Adrenal gland (tissue), 12 donors: ENCODE results near the gene DNAJC3. TPM values are rescaled to one million over a fixed set of nuclear protein-coding genes. Genes with fewer than 3 reads are reported as not detected.
"Not testable (repeated sequence)": the region's sequence is repeated elsewhere in the genome, so short reads cannot be mapped to it uniquely, and the experiment has no call there.

Experiments
- DNase-seq, 7 donors: peaks; one replicate each; pipeline ENCODE4 v3.0.0-alpha.2; 2019 to 2020
- H3K27ac ChIP-seq, 5 donors: fragments of 200-600 bp; sonication (generic) in 4 of 5; 1 replicate in 3 of 5; 2 replicates in 2 of 5; pipeline versions ENCODE4 v1.5.1 to v1.8.0; 2016 to 2020; ENCODE audit warnings: mild to moderate bottlenecking in 1 of 5
- H3K27me3 ChIP-seq: fragments of 200-600 bp; 2 replicates; pipeline ENCODE4 v1.8.0; 2021
- H3K36me3 ChIP-seq, 2 donors: fragments of 200-600 bp; replicated peaks in 1 of 2; 1 replicate in 1 of 2; 2 replicates in 1 of 2; pipeline versions ENCODE4 v1.5.1 to v1.8.0; 2018 to 2022
- H3K4me1 ChIP-seq, 2 donors: fragments of 200-600 bp; replicated peaks in 1 of 2; 1 replicate in 1 of 2; 2 replicates in 1 of 2; pipeline versions ENCODE4 v1.5.1 to v1.8.0; 2018 to 2021
- H3K4me3 ChIP-seq, 4 donors: fragments of 200-600 bp; sonication (generic) in 3 of 4; one replicate each; pipeline ENCODE4 v1.5.1; 2016 to 2018
- H3K9me3 ChIP-seq, 3 donors: fragments of 200-600 bp; sonication (generic) in 1 of 3; replicated peaks in 1 of 3; 1 replicate in 2 of 3; 2 replicates in 1 of 3; pipeline versions ENCODE4 v1.5.1 to v1.8.0; 2016 to 2021
- CTCF ChIP-seq, 6 experiments: fragments of 450-650 bp in 4 of 6; fragments of 200-600 bp in 2 of 6; sonication (generic) in 1 of 6; IDR thresholded peaks; 1 replicate in 5 of 6; 2 replicates in 1 of 6; pipeline versions ENCODE4 v1.5.1 to v1.8.0; 2016 to 2021; ENCODE audit warnings: antibody characterized with exemption in 6 of 6, mild to moderate bottlenecking in 2 of 6, moderate library complexity in 1 of 6
- POLR2A ChIP-seq, 2 donors: fragments of 450-650 bp; IDR thresholded peaks; one replicate each; pipeline ENCODE4 v1.6.1; 2017; ENCODE audit warnings: antibody characterized with exemption in 2 of 2, mild to moderate bottlenecking in 2 of 2, moderate library complexity in 1 of 2
- WGBS, 4 donors: extraction: QIAGEN DNeasy Blood & Tissue Kit in 2 of 4; methylation state at CpG; one replicate each; pipeline versions ENCODE4 v1.1.5 to v1.1.7; 2013 to 2017; 5-methylcytosine and 5-hydroxymethylcytosine counted together
- intact Hi-C, 2 donors: fragments of 100-400 bp; cut with DNase I; formaldehyde crosslinking; loops; one replicate each; pipeline versions ENCODE4 v1.14.1 to v1.15.0; 2022 to 2023
- polyA plus RNA-seq, 3 donors: library from polyadenylated mRNA; stranded (reverse); fragments of 200-250 nt in 2 of 3; fragments of 350-450 nt in 1 of 3; fragmentation: Illumina TruSeq in 1 of 3; extraction: RNeasy Lipid Tissue Mini Kit (QIAGEN cat#74804) in 1 of 3; gene quantifications; one replicate each; pipeline ENCODE4 v1.2.3, GENCODE V29; 2013 to 2014
- total RNA-seq, 9 donors: library from RNA; depleted of rRNA in 4 of 9; stranded (reverse); fragments of >200 nt in 4 of 9; fragments of 120-200 nt in 1 of 9; fragmentation: NEBNext Ultra II Directional in 1 of 9; extraction: Animal tissue kit (Norgen Biotek cat#: 25700) in 1 of 9; gene quantifications; one replicate each; pipeline versions ENCODE4 v1.1.0 to v1.2.4, GENCODE V29; 2013 to 2023
- donor health status: healthy with polysubstance abuse.
- donor health status: Bipolar disorder and iron deficiency.
- donor health status: DM: yes; HTN: yes; CAD: no.
- donor health status: DM: no; HTN: no; CAD: no.
- donor health status: DM: no; HTN: no; CAD: no.
- donor health status: DM: yes; HTN: yes; CAD: no.

DNAJC3 gene
- total and polyA plus RNA-seq, 12 donors, result 8.7 to 99.0 (median 46.6) TPM

GRCh38 chr13:95724252-95724651 is 47.3 kb downstream of the DNAJC3 start:
- H3K4me3 ChIP-seq, result no peak overlapping the region
- no peaks in the 10 kb centered on the region for H3K27me3 ChIP-seq
- no peaks in the 10 kb centered on the region for H3K9me3 ChIP-seq
- no peak overlapping the region for H3K27ac ChIP-seq
- TF ChIP-seq POLR2A (IDR thresholded peaks at IDR 0.05) (no peak), CTCF (IDR thresholded peaks at IDR 0.05) (no peak)
- DNase-seq, result no peak
- H3K4me1 ChIP-seq, result no peaks in the 10 kb centered on the region
- 96 to 100% (median 97%) methylated on average over 3 of the region's 3 CpGs for WGBS, 4 donors
- no peaks in the 10 kb centered on the region for H3K36me3 ChIP-seq
- intact Hi-C loops, result no loop called here

- Histone ChIP-seq H3K4me3 (no peak overlapping the region), H3K36me3 (no peaks in the 10 kb centered on the region), H3K27me3 (no peaks in the 10 kb centered on the region), H3K9me3 (no peaks in the 10 kb centered on the region), H3K4me1 (no peaks in the 10 kb centered on the region), H3K27ac (no peak overlapping the region)
- WGBS, 4 donors, result 88 to 94% (median 91%) methylated on average over 3 of the region's 3 CpGs
- no peak for DNase-seq
- intact Hi-C loops, result no loop called here
- TF ChIP-seq POLR2A (IDR thresholded peaks at IDR 0.05) (no peak), CTCF (IDR thresholded peaks at IDR 0.05) (no peak)
Observed at GRCh38 chr13:95726876-95727275, 49.9 kb downstream of the DNAJC3 start.

GRCh38 chr13:95728957-95729356 is 52.0 kb downstream of the DNAJC3 start:
- no peaks in the 10 kb centered on the region for H3K36me3 ChIP-seq
- no peak overlapping the region for H3K4me3 ChIP-seq
- H3K4me1 ChIP-seq, result no peaks in the 10 kb centered on the region
- no peak for TF ChIP-seq POLR2A (IDR thresholded peaks at IDR 0.05)
- TF ChIP-seq CTCF (IDR thresholded peaks at IDR 0.05), result no peak
- no peak for DNase-seq
- H3K27me3 ChIP-seq, result no peaks in the 10 kb centered on the region
- WGBS, 4 donors, result 47 to 94% (median 67%) methylated on average over 2 of the region's 2 CpGs
- H3K27ac ChIP-seq, result no peak overlapping the region
- H3K9me3 ChIP-seq, result peaks cover 0 to 9% (median 0%) of the 10 kb centered on the region in 3 donors
- intact Hi-C loops, result no loop called here

GRCh38 chr13:95734124-95734523 is 57.2 kb downstream of the DNAJC3 start:
- DNase-seq, result no peak
- Histone ChIP-seq H3K27me3 (no peaks in the 10 kb centered on the region), H3K36me3 (no peaks in the 10 kb centered on the region), H3K9me3 (peaks cover 0 to 9% (median 3%) of the 10 kb centered on the region in 3 donors), H3K4me1 (no peaks in the 10 kb centered on the region), H3K4me3 (no peak overlapping the region), H3K27ac (no peak overlapping the region)
- WGBS, 4 donors, result 97 to 99% (median 98%) methylated on average over 2 of the region's 2 CpGs
- intact Hi-C loops, result no loop called here
- no peak for TF ChIP-seq CTCF (IDR thresholded peaks at IDR 0.05)

- H3K4me3 ChIP-seq, H3K4me1 ChIP-seq: not testable (repeated sequence)
Observed at GRCh38 chr13:95740071-95740978, 63.4 kb downstream of the DNAJC3 start.

More at GRCh38 chr13:95740071-95740978, 63.4 kb downstream of the DNAJC3 start:
- H3K27ac ChIP-seq, H3K36me3 ChIP-seq, H3K27me3 ChIP-seq, intact Hi-C loops, DNase-seq, H3K9me3 ChIP-seq: not testable (repeated sequence)
- 82 to 93% (median 89%) methylated on average over 7 to 12 of the region's 37 CpGs for WGBS, 4 donors
